Measurements from ENCODE around the gene PGLYRP4. TPM values are rescaled to one million over a fixed set of nuclear protein-coding genes. Genes with fewer than 3 reads are reported as not detected.

The PGLYRP4 gene
- not detected in 2 replicates for total RNA-seq

GRCh38 chr1:153348511-153349362 lies at the start of gene PGLYRP4:
Gene PGLYRP4, minus strand, starts transcription at chr1:153348841. Its CDS starts 909 bp downstream, at chr1:153347932.

GRCh38 chr1:153390938-153391710 lies 42.5 kb upstream of the PGLYRP4 start, which contains the start of gene S100A8:
Gene S100A8, minus strand, starts transcription at chr1:153391073. Its CDS starts 538 bp downstream, at chr1:153390535.

GRCh38 chr1:153375511-153375910 lies 26.9 kb upstream of the PGLYRP4 start, which contains the start of gene S100A12:
Gene S100A12, minus strand, starts transcription at chr1:153375621. Its CDS starts 1,029 bp downstream, at chr1:153374592.

GRCh38 chr1:153357853-153358690 lies 9.4 kb upstream of the PGLYRP4 start, which contains the start of gene S100A9:
Gene S100A9, plus strand, starts transcription at chr1:153357854. Its CDS starts 430 bp downstream, at chr1:153358284.

GRCh38 chr1:153312570-153313186 lies 36.0 kb downstream of the PGLYRP4 start, which contains the start of gene PGLYRP3:
Gene PGLYRP3, minus strand, starts transcription at chr1:153312952. Its CDS starts 2,287 bp downstream, at chr1:153310665.

Other genes starting within 250 kb of the PGLYRP4 start
- gene SPRR2F, start 235.3 kb downstream of the PGLYRP4 start, total RNA-seq, result not detected in 2 replicates
- not detected in 2 replicates for gene SPRR2G, start 198.0 kb downstream of the PGLYRP4 start, total RNA-seq
- gene LELP1, start 145.4 kb downstream of the PGLYRP4 start, total RNA-seq, result not detected in 2 replicates
- not detected in 2 replicates for gene PRR9, start 131.3 kb downstream of the PGLYRP4 start, total RNA-seq
- not detected in 2 replicates for gene LORICRIN, start 89.2 kb downstream of the PGLYRP4 start, total RNA-seq
- gene PGLYRP3, start 35.9 kb downstream of the PGLYRP4 start, total RNA-seq, result not detected in 2 replicates
- gene S100A9, start 9.0 kb upstream of the PGLYRP4 start, total RNA-seq, result not detected in 2 replicates
- not detected in 2 replicates for gene S100A12, start 26.8 kb upstream of the PGLYRP4 start, total RNA-seq
- not detected in 2 replicates for gene S100A8, start 42.2 kb upstream of the PGLYRP4 start, total RNA-seq
- not detected in 2 replicates for gene S100A7A, start 67.7 kb upstream of the PGLYRP4 start, total RNA-seq
- not detected in 2 replicates for gene S100A7, start 111.8 kb upstream of the PGLYRP4 start, total RNA-seq
- 1,776 and 1,851 TPM in 2 replicates for gene S100A6, start 187.2 kb upstream of the PGLYRP4 start, total RNA-seq
- not detected in 2 replicates for gene S100A5, start 192.1 kb upstream of the PGLYRP4 start, total RNA-seq
- 514 and 844 TPM in 2 replicates for gene S100A4, start 197.0 kb upstream of the PGLYRP4 start, total RNA-seq
- 2.8 and 8.6 TPM in 2 replicates for gene S100A3, start 200.4 kb upstream of the PGLYRP4 start, total RNA-seq
- gene S100A2, start 217.0 kb upstream of the PGLYRP4 start, total RNA-seq, result 3.3 and 6.0 TPM in 2 replicates